ENCODE data around the gene SELENOS. TPM values are rescaled to one million over a fixed set of nuclear protein-coding genes. Genes with fewer than 3 reads are reported as not detected.

SELENOS gene
- total and polyA plus RNA-seq, 2 donors (not counting 3 experiments of a cell fraction or from before 2014, with no cell fraction given) = 70.4 to 101 TPM

DNA sequence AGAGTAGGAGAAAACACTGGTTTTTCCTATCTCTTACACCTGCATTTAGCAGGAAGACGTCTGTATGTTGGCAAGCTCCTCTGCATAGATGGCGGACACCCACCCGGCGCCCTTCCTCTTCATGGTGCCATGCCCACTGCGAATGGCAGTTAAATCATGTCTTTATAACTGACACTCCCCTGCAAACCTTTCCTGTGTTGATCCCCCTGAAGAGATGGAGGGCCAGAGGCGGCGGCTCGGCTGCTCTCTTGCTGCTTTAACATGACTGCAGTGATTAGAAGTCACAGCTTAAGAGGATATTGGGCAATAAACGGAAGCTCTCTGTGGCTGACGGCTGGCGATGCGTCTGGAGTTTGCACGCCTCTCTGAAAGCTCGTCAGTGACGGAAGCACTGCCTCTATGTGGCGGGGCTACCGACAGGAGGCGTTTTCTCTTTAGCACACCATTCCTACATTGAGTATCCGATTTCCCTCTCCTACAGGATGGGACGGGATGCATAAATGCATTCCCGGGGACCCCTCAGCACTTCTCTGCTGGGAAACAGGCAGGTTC is 43.3 kb upstream of the SELENOS start:
- no peaks in the 10 kb centered on the region for H3K27me3 ChIP-seq (ENCODE audit: control insufficient read depth in 2 of 2, insufficient read depth in 2 of 2, low read length in 2 of 2)
- ChIA-PET CTCF (interaction anchor here (0.5 to 3.1 kb wide), 14 partner anchors 11 to 321 kb away, joined by 3 to 28 read pairs (median 4); no protein-coding TSS in a partner anchor), POLR2A (no interaction called here)
- FAIRE-seq (no peak), DNase-seq (ENCODE audit: low read depth, low spot score) (peak; percentile 29)
- no peaks in the 10 kb centered on the region for H4K20me1 ChIP-seq (replicated peaks; ENCODE audit: control insufficient read depth, extremely low read depth, insufficient read depth, low read length)
- no peak overlapping the region for H3K4me2 ChIP-seq (ENCODE audit: insufficient read depth, low read length)
- no TSS peak for BruUV-seq (replicated peaks)
- no peak overlapping the region for H3K9ac ChIP-seq (replicated peaks; ENCODE audit: extremely low read depth, insufficient read depth, low read length)
- no peaks in the 10 kb centered on the region for H3K4me1 ChIP-seq (ENCODE audit: control insufficient read depth, extremely low read depth, insufficient read depth, low read length)
- TF ChIP-seq MYC (IDR thresholded peaks at IDR 0.05; ENCODE audit: low read depth, low read length) (no peak), JUN (IDR thresholded peaks at IDR 0.05; ENCODE audit: borderline replicate concordance, insufficient read depth, insufficient read length, low read depth) (no peak), EZH2 (IDR thresholded peaks at IDR 0.05; ENCODE audit: borderline replicate concordance, low read depth, low read length, severe bottlenecking) (no peak), POLR2AphosphoS5 (IDR thresholded peaks at IDR 0.05; ENCODE audit: insufficient read depth, low read depth, low read length) (no peak), FOS (IDR thresholded peaks at IDR 0.05; ENCODE audit: borderline replicate concordance, insufficient read depth, low read length) (no peak), POLR2A (IDR thresholded peaks at IDR 0.05; ENCODE audit: low read depth, low read length) (no peak)
- TF ChIP-seq, protein P1, sequence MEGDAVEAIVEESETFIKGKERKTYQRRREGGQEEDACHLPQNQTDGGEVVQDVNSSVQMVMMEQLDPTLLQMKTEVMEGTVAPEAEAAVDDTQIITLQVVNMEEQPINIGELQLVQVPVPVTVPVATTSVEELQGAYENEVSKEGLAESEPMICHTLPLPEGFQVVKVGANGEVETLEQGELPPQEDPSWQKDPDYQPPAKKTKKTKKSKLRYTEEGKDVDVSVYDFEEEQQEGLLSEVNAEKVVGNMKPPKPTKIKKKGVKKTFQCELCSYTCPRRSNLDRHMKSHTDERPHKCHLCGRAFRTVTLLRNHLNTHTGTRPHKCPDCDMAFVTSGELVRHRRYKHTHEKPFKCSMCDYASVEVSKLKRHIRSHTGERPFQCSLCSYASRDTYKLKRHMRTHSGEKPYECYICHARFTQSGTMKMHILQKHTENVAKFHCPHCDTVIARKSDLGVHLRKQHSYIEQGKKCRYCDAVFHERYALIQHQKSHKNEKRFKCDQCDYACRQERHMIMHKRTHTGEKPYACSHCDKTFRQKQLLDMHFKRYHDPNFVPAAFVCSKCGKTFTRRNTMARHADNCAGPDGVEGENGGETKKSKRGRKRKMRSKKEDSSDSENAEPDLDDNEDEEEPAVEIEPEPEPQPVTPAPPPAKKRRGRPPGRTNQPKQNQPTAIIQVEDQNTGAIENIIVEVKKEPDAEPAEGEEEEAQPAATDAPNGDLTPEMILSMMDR (IDR thresholded peaks at IDR 0.05; ENCODE audit: extremely low read depth in 1 of 2, insufficient read depth in 1 of 2, low read depth in 1 of 2, low read length in 2 of 2) = peak; percentile 40 to 43
- TF ChIP-seq, protein P2, sequence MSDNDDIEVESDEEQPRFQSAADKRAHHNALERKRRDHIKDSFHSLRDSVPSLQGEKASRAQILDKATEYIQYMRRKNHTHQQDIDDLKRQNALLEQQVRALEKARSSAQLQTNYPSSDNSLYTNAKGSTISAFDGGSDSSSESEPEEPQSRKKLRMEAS (IDR thresholded peaks at IDR 0.05; ENCODE audit: insufficient read depth, insufficient read length) = no peak
- intact Hi-C loops (cut with micrococcal nuclease) = no loop called here
- H3K9me1 ChIP-seq (replicated peaks; ENCODE audit: control insufficient read depth, extremely low read depth, insufficient read depth, low read length) = no peaks in the 10 kb centered on the region
- H3K79me2 ChIP-seq (ENCODE audit: control insufficient read depth, insufficient read depth, low read length) = no peaks in the 10 kb centered on the region
- H3K36me3 ChIP-seq (ENCODE audit: control insufficient read depth in 2 of 2, extremely low read depth in 1 of 2, insufficient read depth in 2 of 2, low read length in 2 of 2) = no peaks in the 10 kb centered on the region
- H3K27ac ChIP-seq (ENCODE audit: insufficient read depth, low read depth, low read length) = no peak overlapping the region
- H3K9me3 ChIP-seq (replicated peaks; ENCODE audit: control insufficient read depth, insufficient read depth, low read length) = no peaks in the 10 kb centered on the region
- no peak overlapping the region for H2AFZ ChIP-seq (ENCODE audit: low read depth, low read length)
- dilution Hi-C loops (cut with MboI; ENCODE audit: extremely low pct_ligation_motif_present, low sequenced_read_pairs) = no loop called here
- no peak overlapping the region for H3K4me3 ChIP-seq (replicated peaks in 1 of 3; ENCODE audit: insufficient read depth in 1 of 3, low read depth in 1 of 3, low read length in 3 of 3)
